WTC11 (cell line): Measurements from ENCODE around the gene ANTXRL. TPM values are rescaled to one million over a fixed set of nuclear protein-coding genes. Genes with fewer than 3 reads are reported as not detected.
"Not testable (repeated sequence)": the region's sequence is repeated elsewhere in the genome, so short reads cannot be mapped to it uniquely, and the experiment has no call there.

ENCODE experiments used
- ATAC-seq: fragments of 200-7000 bp; cut with Tn5 transposase; 2 replicates; pipeline ENCODE4 v1.10.0; 2021; ENCODE audit warnings: mild to moderate bottlenecking, moderate library complexity
- CTCF ChIA-PET: fragments of 300-600 bp; sonication (Branson Sonifier 250); formaldehyde crosslinking; loops from one replicate; lab custom pipeline; 2021; ENCODE audit warnings: antibody characterized with exemption; lab: Charles Lee
- POLR2A ChIA-PET: fragments of 350-600 bp; sonication (Branson Sonifier 250); formaldehyde crosslinking; loops from one replicate; lab custom pipeline; 2021; ENCODE audit warnings: antibody characterized with exemption; lab: Charles Lee
- DNase-seq: peaks from one replicate; pipeline ENCODE4 v3.0.0; 2021; ENCODE audit warnings: low spot score
- H3K27ac Mint-ChIP-seq: 2 replicates; pipeline ENCODE4 v1.8.0; 2021; ENCODE audit warnings: mixed read lengths
- H3K27me3 Mint-ChIP-seq: 2 replicates; pipeline ENCODE4 v1.8.0; 2021; ENCODE audit warnings: low read depth, mild to moderate bottlenecking, moderate library complexity, mixed read lengths
- H3K36me3 Mint-ChIP-seq: 2 replicates; pipeline ENCODE4 v1.8.0; 2021; ENCODE audit warnings: mixed read lengths
- H3K4me1 Mint-ChIP-seq: 2 replicates; pipeline ENCODE4 v1.8.0; 2022; ENCODE audit warnings: mixed read lengths
- H3K4me3 Mint-ChIP-seq: 2 replicates; pipeline ENCODE4 v1.8.0; 2021; ENCODE audit warnings: mild to moderate bottlenecking, moderate library complexity, mixed read lengths
- H3K9me3 Mint-ChIP-seq: 2 replicates; pipeline ENCODE4 v1.8.0; 2021; ENCODE audit warnings: mixed read lengths
- ATF1 ChIP-seq: sonication (generic); formaldehyde crosslinking; IDR thresholded peaks from 2 replicates; pipeline ENCODE4 v1.8.1; 2023; ENCODE audit warnings: mild to moderate bottlenecking, moderate library complexity, missing genetic modification reagents
- ATF6 ChIP-seq: sonication (generic); formaldehyde crosslinking; IDR thresholded peaks from 2 replicates; pipeline ENCODE4 v1.8.1; 2023; ENCODE audit warnings: mild to moderate bottlenecking, missing genetic modification reagents
- CDX4 ChIP-seq: fragments of 250-450 bp; sonication (Bioruptor Pico); IDR thresholded peaks from 2 replicates; pipeline ENCODE4 v1.9.0; 2021; ENCODE audit warnings: moderate library complexity, mild to moderate bottlenecking, inconsistent platforms, borderline replicate concordance
- E2F5 ChIP-seq: sonication (generic); formaldehyde crosslinking; IDR thresholded peaks from 2 replicates; pipeline ENCODE4 v1.8.1; 2022; ENCODE audit warnings: mild to moderate bottlenecking, moderate library complexity, missing genetic modification reagents
- GABPB1 ChIP-seq: sonication (generic); formaldehyde crosslinking; IDR thresholded peaks from 2 replicates; pipeline ENCODE4 v1.8.1; 2023; ENCODE audit warnings: mild to moderate bottlenecking, missing genetic modification reagents
- IRF2 ChIP-seq: sonication (generic); formaldehyde crosslinking; IDR thresholded peaks from 2 replicates; pipeline ENCODE4 v1.8.0; 2022; ENCODE audit warnings: low read depth, missing genetic modification reagents, borderline replicate concordance
- MYBL2 ChIP-seq: sonication (generic); formaldehyde crosslinking; IDR thresholded peaks from 2 replicates; pipeline ENCODE4 v1.8.1; 2023; ENCODE audit warnings: mild to moderate bottlenecking, moderate library complexity, missing genetic modification reagents
- NFE2L1 ChIP-seq: sonication (generic); formaldehyde crosslinking; IDR thresholded peaks from 2 replicates; pipeline ENCODE4 v1.8.1; 2023; ENCODE audit warnings: missing genetic modification reagents
- SP1 ChIP-seq: sonication (generic); formaldehyde crosslinking; conservative IDR thresholded peaks from 2 replicates; pipeline ENCODE4 v1.8.1; 2022; ENCODE audit warnings: missing genetic modification reagents
- TCF7 ChIP-seq: sonication (generic); formaldehyde crosslinking; IDR thresholded peaks from 2 replicates; pipeline ENCODE4 v1.8.0; 2022; ENCODE audit warnings: mild to moderate bottlenecking, low read depth, missing genetic modification reagents, moderate library complexity
- USF2 ChIP-seq: sonication (generic); formaldehyde crosslinking; IDR thresholded peaks from 2 replicates; pipeline ENCODE4 v1.8.1; 2023; ENCODE audit warnings: mild to moderate bottlenecking, missing genetic modification reagents, moderate library complexity
- ZNF317 ChIP-seq: sonication (generic); formaldehyde crosslinking; IDR thresholded peaks from 2 replicates; pipeline ENCODE4 v1.8.1; 2023; ENCODE audit warnings: low read depth, mild to moderate bottlenecking, moderate library complexity, missing genetic modification reagents, borderline replicate concordance
- ZNF416 ChIP-seq: fragments of 250-450 bp; sonication (Bioruptor Pico); IDR thresholded peaks from 2 replicates; pipeline ENCODE4 v1.9.0; 2021; ENCODE audit warnings: mild to moderate bottlenecking, inconsistent platforms
- total RNA-seq: library from RNA; stranded (reverse); gene quantifications from 3 replicates; pipeline ENCODE4 v1.2.3, GENCODE V29; 2021
- TF ChIP-seq, protein P1 (sequence below): sonication (generic); formaldehyde crosslinking; IDR thresholded peaks from 2 replicates; pipeline ENCODE4 v1.8.1; 2023; ENCODE audit warnings: mild to moderate bottlenecking, missing genetic modification reagents, borderline replicate concordance

Gene ANTXRL
- total RNA-seq, 1 experiment from 2014 or later, result not detected

DNA sequence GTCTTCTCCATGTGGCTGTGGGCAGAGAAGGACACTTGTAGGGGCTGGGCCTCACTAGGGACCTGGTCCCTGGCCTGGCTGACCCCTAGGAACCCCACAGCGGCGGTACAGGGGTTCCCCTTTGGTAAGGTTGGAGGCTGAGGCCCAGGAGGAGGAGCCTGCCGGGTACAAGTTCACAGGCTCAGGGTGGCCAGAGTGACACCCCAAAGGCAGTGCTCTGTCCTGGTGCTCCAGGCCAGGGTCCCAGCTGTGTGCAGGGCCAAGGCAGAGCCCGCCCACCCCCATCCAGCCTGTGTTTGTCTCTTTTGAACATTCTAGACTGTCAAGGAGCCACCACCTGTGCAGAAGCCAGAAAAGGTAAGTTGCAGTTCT is 23.3 kb downstream of the ANTXRL start (continued):
- TF ChIP-seq IRF2 (CRISPR knock-in tag) (no peak), ZNF416 (CRISPR knock-in tag) (no peak), MYBL2 (CRISPR knock-in tag) (no peak), TCF7 (CRISPR knock-in tag) (no peak)
- TF ChIP-seq, protein P1, sequence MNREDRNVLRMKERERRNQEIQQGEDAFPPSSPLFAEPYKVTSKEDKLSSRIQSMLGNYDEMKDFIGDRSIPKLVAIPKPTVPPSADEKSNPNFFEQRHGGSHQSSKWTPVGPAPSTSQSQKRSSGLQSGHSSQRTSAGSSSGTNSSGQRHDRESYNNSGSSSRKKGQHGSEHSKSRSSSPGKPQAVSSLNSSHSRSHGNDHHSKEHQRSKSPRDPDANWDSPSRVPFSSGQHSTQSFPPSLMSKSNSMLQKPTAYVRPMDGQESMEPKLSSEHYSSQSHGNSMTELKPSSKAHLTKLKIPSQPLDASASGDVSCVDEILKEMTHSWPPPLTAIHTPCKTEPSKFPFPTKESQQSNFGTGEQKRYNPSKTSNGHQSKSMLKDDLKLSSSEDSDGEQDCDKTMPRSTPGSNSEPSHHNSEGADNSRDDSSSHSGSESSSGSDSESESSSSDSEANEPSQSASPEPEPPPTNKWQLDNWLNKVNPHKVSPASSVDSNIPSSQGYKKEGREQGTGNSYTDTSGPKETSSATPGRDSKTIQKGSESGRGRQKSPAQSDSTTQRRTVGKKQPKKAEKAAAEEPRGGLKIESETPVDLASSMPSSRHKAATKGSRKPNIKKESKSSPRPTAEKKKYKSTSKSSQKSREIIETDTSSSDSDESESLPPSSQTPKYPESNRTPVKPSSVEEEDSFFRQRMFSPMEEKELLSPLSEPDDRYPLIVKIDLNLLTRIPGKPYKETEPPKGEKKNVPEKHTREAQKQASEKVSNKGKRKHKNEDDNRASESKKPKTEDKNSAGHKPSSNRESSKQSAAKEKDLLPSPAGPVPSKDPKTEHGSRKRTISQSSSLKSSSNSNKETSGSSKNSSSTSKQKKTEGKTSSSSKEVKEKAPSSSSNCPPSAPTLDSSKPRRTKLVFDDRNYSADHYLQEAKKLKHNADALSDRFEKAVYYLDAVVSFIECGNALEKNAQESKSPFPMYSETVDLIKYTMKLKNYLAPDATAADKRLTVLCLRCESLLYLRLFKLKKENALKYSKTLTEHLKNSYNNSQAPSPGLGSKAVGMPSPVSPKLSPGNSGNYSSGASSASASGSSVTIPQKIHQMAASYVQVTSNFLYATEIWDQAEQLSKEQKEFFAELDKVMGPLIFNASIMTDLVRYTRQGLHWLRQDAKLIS, result no peak

- no peak overlapping the region for H3K4me3 Mint-ChIP-seq
- TF ChIP-seq GABPB1 (CRISPR knock-in tag), result no peak
- H3K9me3 Mint-ChIP-seq, result no peaks in the 10 kb centered on the region
- no peaks in the 10 kb centered on the region for H3K27me3 Mint-ChIP-seq
- H3K4me1 Mint-ChIP-seq, result peaks cover 14% of the 10 kb centered on the region
- CTCF ChIA-PET, result no interaction called here
- DNase-seq (no peak), ATAC-seq (no peak)
- no peaks in the 10 kb centered on the region for H3K36me3 Mint-ChIP-seq
- POLR2A ChIA-PET, result no interaction called here
- no peak overlapping the region for H3K27ac Mint-ChIP-seq
These were observed 24.1 kb downstream of the ANTXRL start for GRCh38 chr10:46310851-46311250.

DNA sequence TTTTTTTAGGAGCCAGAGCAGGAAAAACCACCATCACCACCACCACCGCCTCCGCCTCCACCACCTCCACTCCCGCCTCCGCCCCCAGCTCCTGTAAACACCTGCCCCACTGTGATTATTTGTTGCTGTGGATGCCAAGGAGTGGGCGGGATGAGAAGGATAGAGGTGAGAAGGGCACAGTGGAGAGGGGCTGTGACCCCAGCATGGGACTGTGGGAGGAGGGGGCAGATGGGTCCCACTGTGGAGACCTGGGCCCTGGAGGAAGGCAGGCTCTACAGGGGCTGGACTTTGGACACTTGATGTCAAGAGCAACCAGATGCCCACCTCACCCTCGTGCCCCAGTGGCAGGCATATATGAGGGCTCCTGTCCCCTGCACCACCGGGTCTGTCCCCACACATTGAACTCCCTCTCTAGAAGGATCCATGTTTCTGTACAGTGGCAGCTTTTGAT is 24.7 kb downstream of the ANTXRL start:
- Mint-ChIP-seq H3K9me3 (no peaks in the 10 kb centered on the region), H3K27me3 (no peaks in the 10 kb centered on the region), H3K4me1 (peaks cover 17% of the 10 kb centered on the region), H3K27ac (no peak overlapping the region), H3K36me3 (no peaks in the 10 kb centered on the region), H3K4me3 (no peak overlapping the region)
- TF ChIP-seq CDX4 (CRISPR knock-in tag) (no peak), ATF6 (no peak), USF2 (CRISPR knock-in tag) (no peak), SP1 (CRISPR knock-in tag) (no peak), ZNF317 (CRISPR knock-in tag) (no peak), ATF1 (CRISPR knock-in tag) (no peak), ZNF416 (CRISPR knock-in tag) (no peak), E2F5 (CRISPR knock-in tag) (no peak), NFE2L1 (no peak)
- ChIA-PET POLR2A (no interaction called here), CTCF (no interaction called here)
- no peak for DNase-seq
- no peak for ATAC-seq

DNA sequence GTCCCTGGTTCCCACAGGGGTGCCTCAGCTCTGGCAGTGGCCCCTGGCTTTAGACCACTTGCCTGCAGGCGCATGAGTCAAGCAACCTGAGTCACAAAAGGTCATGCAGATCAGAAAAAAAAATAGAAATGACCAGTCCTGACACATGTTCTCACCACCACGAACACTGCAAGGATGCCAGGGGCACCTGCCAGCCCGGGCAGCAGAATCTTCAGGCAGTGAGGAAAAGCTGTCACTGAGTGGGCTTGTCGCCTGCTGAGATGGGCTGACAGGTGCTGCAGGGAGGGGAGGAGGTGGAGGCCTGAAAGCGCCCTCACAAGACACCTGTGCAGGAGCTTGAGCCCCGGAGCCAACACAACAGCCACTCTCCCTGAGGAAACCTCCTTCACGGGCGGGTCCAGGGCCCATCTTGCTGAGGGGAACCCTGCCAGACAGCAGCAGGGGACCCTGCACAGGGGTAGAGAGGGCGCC is 25.2 kb downstream of the ANTXRL start:
- H3K36me3 Mint-ChIP-seq, POLR2A ChIA-PET, ATAC-seq, H3K9me3 Mint-ChIP-seq, H3K4me3 Mint-ChIP-seq, CTCF ChIA-PET, DNase-seq, H3K27me3 Mint-ChIP-seq, H3K27ac Mint-ChIP-seq: not testable (repeated sequence)
- peaks cover 17% of the 10 kb centered on the region for H3K4me1 Mint-ChIP-seq
